AG04450 (cell line): ENCODE results near the gene DENND1B. TPM values are rescaled to one million over a fixed set of nuclear protein-coding genes. Genes with fewer than 3 reads are reported as not detected.
A peak's percentile ranks its signal among the peaks of the same experiment; 100 is the strongest.

Experiments
- CTCF ChIA-PET: fragments of 300-600, 350-600 bp; formaldehyde crosslinking; extraction: SDS; loops from one replicate; lab custom pipeline; 2022; ENCODE audit warnings: antibody characterized with exemption, inconsistent platforms; lab: Charles Lee
- POLR2A ChIA-PET: fragments of 350-600 bp; formaldehyde crosslinking; extraction: SDS; loops from one replicate; lab custom pipeline; 2021; ENCODE audit warnings: antibody characterized with exemption, inconsistent platforms; lab: Yijun Ruan, JAX
- DNase-seq: peaks from one replicate; pipeline ENCODE4 v3.0.0-alpha.2; 2011; ENCODE audit warnings: low read depth, low spot score
- H3K27ac ChIP-seq: one replicate; pipeline ENCODE4 v1.5.1; 2012; ENCODE audit warnings: low read depth, low read length, control low read depth
- H3K27me3 ChIP-seq: one replicate; pipeline ENCODE4 v1.6.0; 2012; ENCODE audit warnings: low read length; ENCODE audit not compliant: control insufficient read depth, insufficient read depth
- H3K4me3 ChIP-seq: 2 replicates; pipeline ENCODE4 v1.5.1; 2011; ENCODE audit warnings: mild to moderate bottlenecking, low read depth, low read length, control low read depth
- H3K9me3 ChIP-seq: 2 replicates; pipeline ENCODE4 v1.5.1; 2012; ENCODE audit warnings: low read length; ENCODE audit not compliant: control insufficient read depth, insufficient read depth
- CTCF ChIP-seq: IDR thresholded peaks from 2 replicates; pipeline ENCODE4 v1.5.1; 2011; ENCODE audit warnings: low read depth, low read length, control low read depth, inconsistent platforms
- polyA plus RNA-seq: library from polyadenylated mRNA; depleted of rRNA; stranded (reverse); fragments of >200 nt; gene quantifications from 2 replicates; pipeline ENCODE4 v1.2.3, GENCODE V29; 2011

Gene DENND1B
- polyA plus RNA-seq, 1 experiment = 17.7 TPM

GRCh38 chr1:197632005-197632404 is 143.3 kb downstream of the DENND1B start:
- ChIA-PET POLR2A (no interaction called here), CTCF (no interaction called here)
- TF ChIP-seq CTCF = no peak
- Histone ChIP-seq H3K27me3 (no peaks in the 10 kb centered on the region), H3K27ac (no peak overlapping the region), H3K9me3 (no peaks in the 10 kb centered on the region), H3K4me3 (no peak overlapping the region)
- no peak for DNase-seq

GRCh38 chr1:197622371-197622770 is 152.9 kb downstream of the DENND1B start:
- no peak overlapping the region for H3K27ac ChIP-seq
- no peaks in the 10 kb centered on the region for H3K9me3 ChIP-seq
- H3K27me3 ChIP-seq = no peaks in the 10 kb centered on the region
- no peak for TF ChIP-seq CTCF
- POLR2A ChIA-PET = no interaction called here
- DNase-seq = no peak
- no peak overlapping the region for H3K4me3 ChIP-seq
- CTCF ChIA-PET = interaction anchor here (1.7 to 2.8 kb wide), 2 partner anchors 246 to 302 kb away, joined by 4 to 21 read pairs; no protein-coding TSS in a partner anchor

DNA sequence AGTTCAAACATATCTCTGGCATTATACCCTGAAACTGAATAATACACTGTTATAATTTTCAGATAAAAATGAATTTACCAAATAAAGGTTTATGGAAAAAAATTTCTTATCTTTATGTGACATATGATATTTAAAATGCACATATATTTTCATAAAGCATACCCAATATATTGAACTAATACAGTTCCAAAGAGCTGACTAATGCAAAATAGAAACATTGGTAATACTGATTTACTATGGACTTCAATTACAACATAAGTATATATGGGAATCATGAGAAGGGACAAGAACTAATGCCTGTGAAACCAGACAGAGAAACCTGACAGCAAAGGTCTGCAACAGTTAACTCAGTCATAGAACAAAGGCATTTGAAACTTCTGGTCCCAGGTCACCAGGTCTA is 153.5 kb downstream of the DENND1B start:
- Histone ChIP-seq H3K9me3 (no peaks in the 10 kb centered on the region), H3K27ac (no peak overlapping the region), H3K27me3 (no peaks in the 10 kb centered on the region), H3K4me3 (no peak overlapping the region)
- POLR2A ChIA-PET = no interaction called here
- CTCF ChIA-PET = interaction anchor here (1.7 to 2.8 kb wide), 2 partner anchors 247 to 302 kb away, joined by 4 to 21 read pairs; no protein-coding TSS in a partner anchor
- no peak for TF ChIP-seq CTCF
- no peak for DNase-seq

GRCh38 chr1:197620714-197621163 is 154.5 kb downstream of the DENND1B start:
- no peak for DNase-seq
- ChIA-PET CTCF (interaction anchor here (1.7 to 2.8 kb wide), 2 partner anchors 248 to 303 kb away, joined by 4 to 21 read pairs; no protein-coding TSS in a partner anchor), POLR2A (no interaction called here)
- Histone ChIP-seq H3K9me3 (no peaks in the 10 kb centered on the region), H3K4me3 (no peak overlapping the region), H3K27ac (no peak overlapping the region), H3K27me3 (no peaks in the 10 kb centered on the region)
- no peak for TF ChIP-seq CTCF

DNA sequence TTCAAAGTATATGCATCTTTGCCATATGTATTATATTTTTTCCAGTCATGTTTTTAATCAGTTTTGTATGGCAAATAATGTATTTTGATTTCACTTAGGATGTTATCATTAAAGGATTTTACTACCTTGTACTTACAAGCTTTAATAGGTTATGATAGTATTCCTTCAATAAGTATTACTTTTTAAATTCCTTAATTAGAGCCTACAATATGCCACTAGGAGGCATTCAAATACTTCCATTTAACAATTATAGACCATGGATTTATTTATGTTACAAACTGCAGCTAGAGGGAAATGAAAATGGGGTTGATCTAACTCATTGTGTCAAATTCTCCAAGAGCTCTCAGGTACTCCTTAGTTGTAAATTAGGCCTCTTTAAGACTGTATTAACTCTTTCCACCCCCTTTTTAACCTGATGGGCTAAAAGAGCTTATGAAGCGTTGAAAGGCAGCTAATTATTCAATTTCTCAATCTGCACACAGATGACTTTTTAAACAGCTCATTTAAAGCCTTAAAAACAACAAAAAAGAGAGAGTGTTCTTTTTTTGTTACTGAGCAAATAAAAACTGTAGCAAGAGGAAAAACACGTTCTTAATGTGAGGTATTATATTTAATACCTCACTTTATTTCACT is 156.2 kb downstream of the DENND1B start:
- peak; percentile 50 for TF ChIP-seq CTCF
- DNase-seq = no peak
- Histone ChIP-seq H3K27me3 (no peaks in the 10 kb centered on the region), H3K4me3 (no peak overlapping the region), H3K9me3 (no peaks in the 10 kb centered on the region), H3K27ac (no peak overlapping the region)
- ChIA-PET POLR2A (no interaction called here), CTCF (interaction anchor here (0.8 to 8.0 kb wide), 13 partner anchors 12 to 1067 kb away, joined by 3 to 139 read pairs (median 5); partner anchors contain the start of gene LHX9)
